ENCODE data around the gene RIMS1.

DNA sequence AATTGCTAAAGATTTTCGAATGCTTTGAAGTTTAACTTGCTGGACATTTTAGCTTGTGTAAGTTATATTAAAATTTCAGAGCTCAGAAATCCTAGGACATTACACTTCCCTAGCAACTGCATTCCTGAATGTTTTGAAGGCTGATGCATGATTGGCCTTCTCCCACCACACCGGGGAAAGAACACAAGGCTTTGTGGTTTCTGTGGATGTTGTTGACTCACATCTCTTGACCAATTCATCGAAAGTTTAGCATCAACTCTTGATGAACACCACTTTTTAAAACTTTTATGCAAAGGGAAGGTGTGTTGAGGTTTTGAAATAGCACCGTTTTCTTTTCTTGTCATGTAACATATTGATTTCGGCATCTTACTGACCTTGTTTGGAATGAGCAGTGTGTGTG, 81.1 kb downstream of the RIMS1 start:
- TF ChIP-seq, protein P1, sequence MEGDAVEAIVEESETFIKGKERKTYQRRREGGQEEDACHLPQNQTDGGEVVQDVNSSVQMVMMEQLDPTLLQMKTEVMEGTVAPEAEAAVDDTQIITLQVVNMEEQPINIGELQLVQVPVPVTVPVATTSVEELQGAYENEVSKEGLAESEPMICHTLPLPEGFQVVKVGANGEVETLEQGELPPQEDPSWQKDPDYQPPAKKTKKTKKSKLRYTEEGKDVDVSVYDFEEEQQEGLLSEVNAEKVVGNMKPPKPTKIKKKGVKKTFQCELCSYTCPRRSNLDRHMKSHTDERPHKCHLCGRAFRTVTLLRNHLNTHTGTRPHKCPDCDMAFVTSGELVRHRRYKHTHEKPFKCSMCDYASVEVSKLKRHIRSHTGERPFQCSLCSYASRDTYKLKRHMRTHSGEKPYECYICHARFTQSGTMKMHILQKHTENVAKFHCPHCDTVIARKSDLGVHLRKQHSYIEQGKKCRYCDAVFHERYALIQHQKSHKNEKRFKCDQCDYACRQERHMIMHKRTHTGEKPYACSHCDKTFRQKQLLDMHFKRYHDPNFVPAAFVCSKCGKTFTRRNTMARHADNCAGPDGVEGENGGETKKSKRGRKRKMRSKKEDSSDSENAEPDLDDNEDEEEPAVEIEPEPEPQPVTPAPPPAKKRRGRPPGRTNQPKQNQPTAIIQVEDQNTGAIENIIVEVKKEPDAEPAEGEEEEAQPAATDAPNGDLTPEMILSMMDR (IDR thresholded peaks at IDR 0.05; ENCODE audit: low read length): no peak
- no peak for TF ChIP-seq EZH2 (IDR thresholded peaks at IDR 0.05; ENCODE audit: borderline replicate concordance, low read length)

Measured in OCI-LY1 (cell line).